Stimulated activated CD8-positive, alpha-beta memory T cell treated with anti-CD3 and anti-CD28 coated beads, Interleukin-4, amount 100 ng/mL, for 48 hours (primary cell): ENCODE measurements around the gene INPP5D.
"Not testable (repeated sequence)": the region's sequence is repeated elsewhere in the genome, so short reads cannot be mapped to it uniquely, and the experiment has no call there.

Experiments
- DNase-seq: peaks from one replicate; pipeline ENCODE4 v3.0.0-alpha.2; 2020

Gene INPP5D

DNA sequence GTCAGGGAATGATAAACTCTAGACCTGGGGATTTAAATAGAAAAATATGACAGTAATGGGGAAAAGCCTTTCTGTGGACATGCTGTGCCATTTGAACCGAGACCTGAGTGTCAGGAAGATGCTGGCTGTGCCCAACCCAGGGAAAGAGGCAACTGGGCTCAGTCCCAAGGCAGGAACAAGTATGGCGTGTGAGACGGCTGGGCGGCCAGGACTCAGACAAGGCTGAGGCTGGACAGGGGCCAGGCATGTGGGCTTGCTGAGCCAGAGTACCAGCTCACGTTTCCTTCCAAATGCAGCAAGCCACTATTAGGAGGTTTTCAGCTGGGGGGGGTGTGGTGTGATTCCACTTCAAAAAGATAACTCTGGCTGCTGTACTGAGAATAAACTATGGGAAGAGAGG, 92.4 kb downstream of the INPP5D start:
- DNase-seq = no peak

- DNase-seq = no peak
Measured at GRCh38 chr2:233153146-233153798, 93.1 kb downstream of the INPP5D start.

GRCh38 chr2:233156001-233156400, 95.9 kb downstream of the INPP5D start:
- DNase-seq = no peak

GRCh38 chr2:233156461-233156860, 96.3 kb downstream of the INPP5D start:
- not testable (repeated sequence) for DNase-seq

DNA sequence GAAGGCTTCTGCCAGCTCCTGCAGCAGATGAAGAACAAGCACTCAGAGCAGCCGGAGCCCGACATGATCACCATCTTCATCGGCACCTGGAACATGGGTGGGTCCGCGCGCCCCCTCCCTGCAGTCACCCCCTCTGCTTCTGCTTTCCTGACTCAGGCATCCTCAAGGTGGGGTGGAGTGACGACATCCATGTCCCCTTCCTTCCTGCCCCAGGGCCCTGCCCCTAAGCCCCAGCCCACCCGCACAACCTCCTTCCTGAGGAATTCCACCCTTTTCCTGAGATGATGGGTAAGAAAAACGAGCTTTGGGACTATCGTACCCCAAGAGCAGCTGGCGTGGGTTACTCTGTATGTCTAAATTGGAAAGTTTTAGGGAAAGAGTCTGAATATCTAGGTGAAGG, 101.6 kb downstream of the INPP5D start:
- no peak for DNase-seq

- DNase-seq = no peak
Measured at GRCh38 chr2:233162770-233163169, 102.6 kb downstream of the INPP5D start.

- no peak for DNase-seq
Measured at GRCh38 chr2:233163486-233164103, 103.5 kb downstream of the INPP5D start.

DNA sequence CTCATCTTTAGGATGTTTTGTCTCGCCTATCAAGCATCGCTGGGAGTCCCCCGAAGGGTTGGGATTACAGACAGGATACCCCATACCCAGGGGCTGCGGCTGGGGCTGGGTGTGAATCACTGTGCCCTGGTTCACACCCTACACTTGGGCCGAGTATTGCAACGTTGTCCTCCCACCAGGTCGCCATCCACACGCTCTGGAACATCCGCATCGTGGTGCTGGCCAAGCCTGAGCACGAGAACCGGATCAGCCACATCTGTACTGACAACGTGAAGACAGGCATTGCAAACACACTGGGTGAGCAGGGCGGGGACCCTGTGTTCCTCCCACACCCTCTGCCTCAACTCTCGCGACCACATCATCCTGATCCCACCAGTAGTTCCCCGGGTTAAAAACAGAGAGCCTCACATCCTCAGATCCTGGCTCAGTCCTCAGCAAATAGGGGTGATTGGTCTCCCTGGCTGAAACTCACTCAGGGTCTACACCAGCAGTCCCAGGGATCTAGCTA, 104.0 kb downstream of the INPP5D start:
- no peak for DNase-seq

DNA sequence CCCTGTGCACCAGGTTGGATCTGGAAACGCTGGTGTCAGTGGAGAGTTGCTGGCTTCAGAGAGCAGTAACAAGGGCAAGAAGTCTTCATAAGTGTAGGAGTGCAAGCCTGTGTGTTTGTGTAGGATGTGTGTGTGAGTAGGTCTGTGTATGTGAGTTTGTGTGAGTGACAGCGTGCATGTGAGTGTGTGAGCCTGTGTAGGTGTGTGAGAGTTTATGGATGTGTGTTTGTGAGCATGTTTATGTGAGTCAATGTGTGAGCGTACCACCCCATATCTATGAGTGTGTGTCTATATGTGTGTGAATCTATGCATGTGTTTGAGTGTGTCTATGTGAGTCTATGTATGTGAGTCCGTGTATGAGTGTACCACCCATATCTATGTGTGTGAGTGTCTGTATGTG, 104.8 kb downstream of the INPP5D start:
- DNase-seq = no peak

GRCh38 chr2:233165543-233165894, 105.4 kb downstream of the INPP5D start:
- no peak for DNase-seq

DNA sequence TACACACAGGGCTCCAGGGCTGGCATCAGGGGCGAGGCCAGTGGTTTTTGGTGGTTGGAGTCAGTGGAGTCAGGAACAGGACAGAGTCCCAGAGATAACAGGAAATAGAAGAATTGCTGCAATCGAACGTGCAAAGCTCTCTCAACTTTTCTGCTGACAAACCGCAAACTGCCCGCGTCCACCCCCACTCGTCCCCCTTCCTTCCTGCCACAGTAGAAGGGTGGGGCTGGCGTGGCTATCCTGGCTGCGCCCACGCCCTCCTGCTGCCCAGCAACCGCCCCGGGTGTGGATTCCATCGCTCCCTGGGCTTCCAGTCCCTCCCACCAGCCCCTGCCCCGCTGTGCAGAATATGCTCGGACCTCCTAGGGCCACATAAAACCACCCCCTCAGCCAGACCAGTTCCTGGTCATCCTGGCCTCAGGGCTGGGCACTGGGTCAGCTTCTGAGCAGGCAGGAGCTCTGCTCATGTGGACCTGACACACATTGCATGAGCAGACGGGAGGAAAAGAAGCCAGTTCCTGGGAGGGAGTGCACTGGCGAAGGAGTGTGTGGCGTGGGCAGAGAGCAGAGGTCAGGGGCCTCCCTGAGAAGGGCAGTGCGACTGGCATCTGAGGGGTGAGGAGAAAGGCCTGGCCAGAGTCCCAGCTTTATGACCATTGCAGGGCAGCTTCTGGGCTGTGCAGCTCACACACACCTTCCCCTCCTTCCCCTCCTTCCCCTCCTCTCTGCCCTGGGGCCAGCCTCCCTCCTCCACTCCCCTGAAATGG, 105.9 kb downstream of the INPP5D start:
- peak; percentile 38 for DNase-seq

GRCh38 chr2:233168445-233168844, 108.3 kb downstream of the INPP5D start:
- no peak for DNase-seq

DNA sequence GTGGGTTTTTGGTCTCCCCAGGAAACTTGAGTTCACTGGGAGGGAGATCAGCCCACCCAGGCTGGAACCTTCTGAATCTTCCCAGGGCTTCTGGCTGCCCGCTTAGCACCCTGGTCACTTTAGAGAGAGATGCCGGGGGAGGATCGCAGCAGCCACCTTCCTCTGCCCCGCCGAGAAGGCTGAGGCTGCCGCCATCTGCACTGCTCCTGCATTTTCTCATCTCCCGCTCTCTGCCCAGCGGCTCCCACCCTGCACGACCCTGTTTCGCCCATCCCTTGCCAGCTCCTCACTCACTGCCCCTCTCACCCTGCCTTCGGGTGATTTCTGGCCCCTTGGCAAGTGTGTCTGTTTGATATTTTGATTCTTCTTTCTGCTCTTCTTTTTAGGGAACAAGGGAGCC, 108.8 kb downstream of the INPP5D start:
- no peak for DNase-seq

GRCh38 chr2:233171344-233171743, 111.2 kb downstream of the INPP5D start:
- no peak for DNase-seq

- no peak for DNase-seq
Measured at GRCh38 chr2:233173115-233173514, 113.0 kb downstream of the INPP5D start.

DNA sequence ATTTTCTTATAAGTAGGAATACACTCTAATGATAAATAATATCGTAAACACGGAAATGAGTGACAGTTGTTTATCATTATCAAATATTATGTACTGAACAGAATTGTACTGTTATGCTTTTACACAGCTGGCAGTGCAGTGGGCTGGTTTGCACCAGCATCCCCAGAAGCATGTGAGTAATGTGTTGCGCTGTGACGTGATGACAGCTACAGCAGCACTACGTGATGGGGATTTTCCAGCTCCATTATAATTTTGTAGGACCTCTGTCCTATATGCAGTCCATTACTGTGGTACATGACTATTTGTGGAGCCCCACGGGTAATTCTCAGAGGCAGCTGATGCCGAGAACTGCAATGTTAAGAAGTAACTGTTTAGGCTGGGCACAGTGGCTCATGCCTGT, 114.0 kb downstream of the INPP5D start:
- no peak for DNase-seq

GRCh38 chr2:233178994-233179847, 119.1 kb downstream of the INPP5D start:
- no peak for DNase-seq

- no peak for DNase-seq
Measured at GRCh38 chr2:233179848-233180366, 119.8 kb downstream of the INPP5D start.

GRCh38 chr2:233183869-233184418, 123.8 kb downstream of the INPP5D start:
- no peak for DNase-seq

DNA sequence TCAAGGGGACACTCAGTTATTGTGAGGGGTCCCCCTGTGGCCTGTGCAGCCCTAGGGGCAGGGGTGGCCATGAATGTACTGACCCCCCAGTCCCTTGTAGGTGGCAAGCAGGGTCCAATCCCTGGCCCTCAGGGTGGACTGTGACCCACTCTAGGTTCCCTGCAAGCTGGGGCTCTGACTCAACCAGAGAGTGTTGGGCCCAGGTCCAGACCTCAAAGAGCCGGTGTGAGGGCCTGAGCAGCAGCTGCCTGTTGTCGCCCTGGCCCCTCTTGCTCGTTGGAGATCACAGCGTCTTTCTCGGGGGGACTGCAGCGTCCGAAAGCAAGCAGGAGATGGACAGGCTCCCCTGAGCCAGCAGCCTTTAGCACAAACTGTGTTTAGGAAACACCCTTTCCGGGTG, 124.5 kb downstream of the INPP5D start:
- no peak for DNase-seq

DNA sequence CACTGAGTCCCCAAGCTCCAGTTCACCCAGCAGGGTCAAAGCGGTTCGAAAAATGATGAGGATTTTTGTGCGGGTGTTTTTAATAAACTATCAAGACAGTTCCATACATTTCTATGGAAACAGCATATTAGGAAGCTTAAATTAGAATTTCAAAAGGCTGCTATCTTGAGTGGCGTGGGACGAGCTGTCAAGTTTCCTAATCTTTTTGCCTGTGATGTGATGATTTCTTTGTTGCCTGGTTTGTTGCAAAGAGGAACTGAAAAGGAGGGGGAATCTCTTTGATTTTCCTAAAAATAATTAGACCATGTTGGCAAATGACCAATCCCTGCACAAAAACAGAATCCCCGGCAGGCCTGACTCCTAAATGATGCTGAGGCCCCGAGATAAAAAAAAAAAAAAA, 125.2 kb downstream of the INPP5D start:
- no peak for DNase-seq

DNA sequence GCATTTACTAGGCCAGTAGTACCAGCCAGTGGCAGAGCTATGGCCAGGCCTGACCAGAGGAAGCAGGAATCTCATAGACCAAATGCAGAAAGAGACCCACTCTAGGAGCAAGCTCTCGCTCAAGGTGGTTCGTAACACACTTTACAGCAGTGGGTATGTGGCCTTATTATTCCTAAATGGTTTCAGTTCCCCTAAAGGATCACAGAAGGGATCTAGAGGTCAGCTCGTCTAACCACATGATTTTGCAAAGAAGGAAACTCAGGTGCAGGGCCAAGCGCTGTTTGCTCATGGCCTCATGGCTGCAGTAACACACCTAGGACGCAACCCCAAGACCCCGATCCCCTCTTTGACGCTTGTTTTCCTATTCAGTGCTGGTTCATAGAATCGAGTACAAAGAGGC, 125.8 kb downstream of the INPP5D start:
- no peak for DNase-seq

DNA sequence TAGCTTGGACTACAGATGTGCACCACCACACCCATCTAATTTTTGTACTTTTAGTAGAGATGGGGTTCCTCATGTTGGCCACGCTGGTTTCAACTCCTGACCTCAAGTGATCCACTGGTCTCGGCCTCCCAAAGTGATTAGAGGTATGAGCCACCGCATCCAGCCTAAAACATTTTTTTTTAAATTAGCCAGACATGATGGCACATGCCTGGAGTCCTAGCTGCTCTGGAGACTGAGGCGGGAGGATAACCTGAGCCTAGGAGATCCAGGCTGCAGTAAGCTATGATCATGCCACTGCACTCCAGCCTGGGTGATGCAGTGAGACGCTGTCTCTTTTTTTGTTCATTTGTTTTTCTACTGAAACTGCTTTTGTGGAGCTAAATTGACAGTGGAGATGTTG, 126.7 kb downstream of the INPP5D start:
- DNase-seq = no peak
